DMS53 treated with DMSO at 0.1 percent for 48 hours (cell line): ENCODE data around the gene BSPRY.
"Not testable (repeated sequence)": the region's sequence is repeated elsewhere in the genome, so short reads cannot be mapped to it uniquely, and the experiment has no call there.

Source experiments
- DNase-seq: peaks from one replicate; lab custom pipeline; 2025; ENCODE audit not compliant: unreplicated experiment; lab: John Stamatoyannopoulos, UW

BSPRY gene

GRCh38 chr9:113341712-113342410 lies 7.5 kb upstream of the BSPRY start:
- DNase-seq, result peak; percentile 35

GRCh38 chr9:113343732-113344231 lies 5.6 kb upstream of the BSPRY start:
- DNase-seq, result peak; percentile 82

GRCh38 chr9:113345190-113345589 lies 4.2 kb upstream of the BSPRY start:
- no peak for DNase-seq

GRCh38 chr9:113345671-113346070 lies 3.7 kb upstream of the BSPRY start:
- no peak for DNase-seq

GRCh38 chr9:113348437-113348836 lies 904 bp upstream of the BSPRY start:
- no peak for DNase-seq

GRCh38 chr9:113349066-113349444 lies 286 bp upstream of the BSPRY start:
- DNase-seq, result peak; percentile 2

- no peak for DNase-seq
Measured at GRCh38 chr9:113350107-113350661, 843 bp downstream of the BSPRY start.

GRCh38 chr9:113350937-113351336 lies 1.6 kb downstream of the BSPRY start:
- DNase-seq, result no peak

GRCh38 chr9:113352006-113352405 lies 2.7 kb downstream of the BSPRY start:
- DNase-seq, result no peak

- DNase-seq, result no peak
Measured at GRCh38 chr9:113352411-113352810, 3.1 kb downstream of the BSPRY start.

- no peak for DNase-seq
Measured at GRCh38 chr9:113355040-113355596, 5.8 kb downstream of the BSPRY start.

- DNase-seq, result no peak
Measured at GRCh38 chr9:113356686-113357292, 7.4 kb downstream of the BSPRY start.

GRCh38 chr9:113359385-113359784 lies 10.0 kb downstream of the BSPRY start:
- no peak for DNase-seq

- no peak for DNase-seq
Measured at GRCh38 chr9:113360242-113360842, 11.0 kb downstream of the BSPRY start.

GRCh38 chr9:113361304-113362018 lies 12.1 kb downstream of the BSPRY start:
- no peak for DNase-seq

GRCh38 chr9:113363336-113363735 lies 14.0 kb downstream of the BSPRY start:
- no peak for DNase-seq

- DNase-seq, result no peak
Measured at GRCh38 chr9:113364951-113365350, 15.6 kb downstream of the BSPRY start.

GRCh38 chr9:113365652-113366051 lies 16.3 kb downstream of the BSPRY start:
- not testable (repeated sequence) for DNase-seq

GRCh38 chr9:113368348-113368981 lies 19.1 kb downstream of the BSPRY start:
- no peak for DNase-seq
